HEK293T (cell line): Measurements from ENCODE around the gene CREB3L4.

Experiments used
- BHLHE40 ChIP-seq: fragments of 450-650 bp; IDR thresholded peaks from 2 replicates; pipeline ENCODE4 v1.6.1; 2016; ENCODE audit warnings: mild to moderate bottlenecking, moderate library complexity, borderline replicate concordance
- CTBP1 ChIP-seq: fragments of 450-650 bp; IDR thresholded peaks from 2 replicates; pipeline ENCODE4 v1.6.1; 2016; ENCODE audit warnings: borderline replicate concordance
- FOXA1 ChIP-seq: fragments of 450-650 bp; IDR thresholded peaks from 2 replicates; pipeline ENCODE4 v1.6.1; 2016; ENCODE audit warnings: mild to moderate bottlenecking
- FOXM1 ChIP-seq: fragments of 450-650 bp; IDR thresholded peaks from 2 replicates; pipeline ENCODE4 v1.6.1; 2017; ENCODE audit warnings: mild to moderate bottlenecking, borderline replicate concordance
- NFRKB ChIP-seq: fragments of 450-650 bp; IDR thresholded peaks from 2 replicates; pipeline ENCODE4 v1.6.1; 2016; ENCODE audit warnings: mild to moderate bottlenecking, moderate library complexity
- ZNF384 ChIP-seq: fragments of 450-650 bp; IDR thresholded peaks from 2 replicates; pipeline ENCODE4 v1.6.1; 2016

DNA sequence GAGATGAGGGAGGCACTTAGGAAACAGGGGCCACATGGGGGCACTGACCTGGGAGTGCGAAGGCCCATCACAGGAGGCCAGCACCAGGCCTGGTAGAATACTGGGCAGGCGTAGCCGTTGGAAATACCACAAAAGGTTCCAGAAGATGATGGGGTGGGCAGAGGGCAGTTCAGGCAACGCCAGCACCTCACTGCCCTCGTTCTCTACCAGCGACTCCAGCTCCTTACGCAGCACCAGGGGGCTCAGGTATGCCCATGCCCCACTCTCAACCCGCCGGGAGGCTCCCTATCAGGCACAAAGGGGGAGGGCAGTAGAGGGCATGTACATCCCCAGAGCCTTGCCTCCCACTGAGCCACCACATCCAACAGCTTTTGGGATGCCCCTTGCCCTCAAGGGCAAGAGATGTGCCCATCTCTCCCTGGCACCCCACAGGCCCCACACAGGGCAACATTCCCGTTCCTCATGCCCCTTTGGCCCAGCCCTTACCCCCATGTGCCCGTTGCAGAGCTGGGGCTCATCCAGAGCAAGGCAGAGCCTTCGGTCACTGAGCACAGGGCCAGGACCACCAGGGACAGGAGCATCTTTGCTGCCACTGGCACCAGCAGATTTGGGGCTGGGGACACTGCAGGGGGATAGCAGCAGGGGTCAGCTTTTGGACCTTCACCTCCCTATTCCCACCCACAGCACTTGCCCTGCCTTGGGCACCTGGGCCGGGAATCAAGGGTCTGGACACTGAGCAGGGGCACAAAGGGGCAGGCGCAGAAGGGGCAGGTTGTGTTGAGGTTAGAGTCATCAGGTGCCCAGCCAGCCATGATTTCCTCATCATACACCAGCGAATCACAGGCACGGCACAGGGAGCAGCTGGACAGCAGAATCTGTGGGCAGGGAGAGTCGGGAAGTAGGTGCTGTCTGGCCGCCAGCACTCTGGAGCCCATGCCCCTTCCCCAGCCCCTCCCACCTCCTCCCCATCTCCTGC lies 35.3 kb upstream of the CREB3L4 start:
- TF ChIP-seq CTBP1 (no peak), BHLHE40 (no peak), FOXA1 (no peak), FOXM1 (no peak), ZNF384 (no peak), NFRKB (no peak)
